Measurements from ENCODE around the gene NAGPA.

- TF ChIP-seq EZH2phosphoT487 (IDR thresholded peaks at IDR 0.05) (no peak), CTCF (IDR thresholded peaks at IDR 0.05) (no peak), EZH2 (IDR thresholded peaks at IDR 0.05) (no peak)
Observed at GRCh38 chr16:4994719-4995434, 38.9 kb downstream of the NAGPA start.

All from neural progenitor cell (in vitro differentiated cells).